Stimulated activated CD8-positive, alpha-beta memory T cell treated with anti-CD3 and anti-CD28 coated beads, Interleukin-15, amount 100 ng/mL, for 48 hours (primary cell): ENCODE results near the gene ZNF438.
"Not testable (repeated sequence)": the region's sequence is repeated elsewhere in the genome, so short reads cannot be mapped to it uniquely, and the experiment has no call there.

Experiments
- DNase-seq, 2 donors: peaks; one replicate each; pipeline ENCODE4 v3.0.0-alpha.2; 2020; ENCODE audit warnings: low read depth in 2 of 2

ZNF438 gene

DNA sequence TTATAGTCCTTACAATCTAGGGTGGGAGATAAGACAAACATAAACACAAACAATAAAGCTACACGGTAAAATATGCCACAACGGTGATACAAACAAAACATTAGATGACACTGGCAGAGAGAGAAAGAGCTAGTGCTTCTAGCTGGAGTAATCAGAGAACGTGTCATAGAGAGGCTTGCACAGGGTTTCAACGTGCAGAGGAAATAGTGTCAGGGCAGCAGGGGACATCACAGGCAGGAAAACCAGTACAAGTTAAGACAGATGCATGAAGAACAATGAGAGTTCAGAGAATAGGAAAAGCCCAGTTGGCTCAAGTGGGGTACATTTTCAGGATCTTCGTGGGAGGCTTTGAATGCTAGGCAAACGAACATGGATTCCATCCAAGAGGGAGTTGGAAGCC is 91.4 kb downstream of the ZNF438 start:
- no peak for DNase-seq

DNA sequence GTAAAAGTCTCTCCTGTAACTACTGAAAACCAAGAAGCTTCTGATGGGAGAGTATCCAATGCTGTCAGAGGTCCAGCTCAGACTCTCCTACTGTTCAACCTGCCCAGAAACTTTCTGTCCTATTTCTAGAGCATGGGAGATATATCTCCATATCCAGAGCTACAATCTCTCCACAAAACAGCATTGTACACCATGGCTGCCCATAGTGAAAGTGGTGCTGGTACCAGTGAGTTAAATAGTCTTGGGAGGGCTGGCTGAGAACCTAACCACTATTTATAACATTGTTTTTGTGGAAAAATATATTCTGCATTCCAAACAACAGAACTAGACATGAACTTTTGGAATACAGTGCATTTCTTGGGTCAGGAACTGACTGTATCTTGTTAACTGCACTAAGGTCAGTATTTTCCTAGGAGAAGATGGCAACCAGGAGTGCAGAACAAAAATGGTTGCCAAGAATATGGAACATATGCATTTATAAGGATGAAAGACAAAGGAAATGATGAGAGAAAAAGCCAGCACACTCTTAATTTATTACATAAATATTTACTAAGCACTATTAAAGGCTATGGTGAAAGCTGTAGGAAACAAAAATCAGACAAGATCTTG is 91.9 kb downstream of the ZNF438 start:
- DNase-seq = no peak

DNA sequence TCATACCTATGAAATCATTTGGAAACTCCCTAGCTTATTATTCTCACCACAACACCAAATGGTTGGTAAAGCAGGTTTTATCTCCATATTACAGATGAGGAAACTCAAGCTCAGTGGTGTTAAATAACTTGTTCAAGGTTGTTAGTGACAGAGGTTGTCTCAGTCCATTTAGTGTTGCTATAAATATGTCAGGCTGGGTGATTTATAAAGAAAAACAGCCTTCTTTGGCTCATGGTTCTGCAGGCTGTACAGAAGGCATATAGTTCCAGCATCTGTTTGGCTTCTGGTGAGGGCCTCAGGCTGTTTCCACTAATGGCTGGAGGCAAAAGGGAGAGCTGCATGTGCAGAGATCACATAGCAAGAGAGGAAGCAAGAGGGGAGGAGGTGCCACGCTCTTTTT is 96.6 kb downstream of the ZNF438 start:
- DNase-seq = no peak

DNA sequence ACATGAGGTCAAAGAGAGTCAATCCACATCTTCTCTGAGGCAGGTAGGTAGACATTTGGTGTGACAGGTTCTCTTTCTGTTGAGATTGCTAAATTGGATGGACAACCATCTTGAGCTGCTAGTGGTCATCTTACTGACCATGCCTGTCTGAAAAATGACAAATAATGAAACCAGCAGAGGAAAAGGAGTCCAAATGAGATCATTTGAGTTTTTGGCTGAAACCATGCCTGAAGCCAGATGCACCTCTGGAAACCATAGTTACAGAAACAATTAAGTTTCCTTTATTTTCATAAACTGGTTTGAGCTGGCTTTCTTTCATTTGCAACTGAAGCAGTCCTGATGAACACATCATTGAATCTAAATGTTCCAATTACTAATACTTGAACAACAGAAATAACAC is 100.6 kb downstream of the ZNF438 start:
- no peak for DNase-seq

DNA sequence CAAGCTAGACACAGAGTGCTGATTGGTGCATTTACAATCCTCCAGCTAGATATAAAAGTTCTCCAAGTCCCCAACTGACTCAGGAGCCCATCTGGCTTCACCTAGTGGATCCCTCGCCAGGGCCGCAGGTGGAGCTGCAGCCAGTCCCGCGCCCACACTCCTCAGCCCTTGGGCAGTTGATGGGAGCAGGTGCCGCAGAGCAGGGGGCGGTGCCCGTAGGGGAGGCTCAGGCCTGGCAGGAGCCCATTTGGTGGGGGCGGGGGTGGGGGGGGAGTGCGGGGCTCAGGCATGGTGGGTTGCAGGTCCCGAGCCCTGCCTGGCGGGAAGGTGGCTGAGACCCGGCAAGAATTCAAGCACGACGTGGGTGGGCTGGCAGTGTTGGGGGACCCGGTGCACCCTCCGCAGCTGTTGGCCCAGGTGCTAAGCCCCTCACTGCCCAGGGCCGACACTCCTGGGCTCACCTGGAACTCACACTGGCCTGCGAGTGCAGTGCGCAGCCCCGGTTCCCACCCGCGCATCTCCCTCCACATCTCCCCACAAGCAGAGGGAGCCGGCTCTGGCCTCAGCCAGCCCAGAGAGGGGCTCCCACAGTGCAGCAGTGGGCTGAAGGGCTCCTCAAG is 101.7 kb downstream of the ZNF438 start:
- no peak for DNase-seq

DNA sequence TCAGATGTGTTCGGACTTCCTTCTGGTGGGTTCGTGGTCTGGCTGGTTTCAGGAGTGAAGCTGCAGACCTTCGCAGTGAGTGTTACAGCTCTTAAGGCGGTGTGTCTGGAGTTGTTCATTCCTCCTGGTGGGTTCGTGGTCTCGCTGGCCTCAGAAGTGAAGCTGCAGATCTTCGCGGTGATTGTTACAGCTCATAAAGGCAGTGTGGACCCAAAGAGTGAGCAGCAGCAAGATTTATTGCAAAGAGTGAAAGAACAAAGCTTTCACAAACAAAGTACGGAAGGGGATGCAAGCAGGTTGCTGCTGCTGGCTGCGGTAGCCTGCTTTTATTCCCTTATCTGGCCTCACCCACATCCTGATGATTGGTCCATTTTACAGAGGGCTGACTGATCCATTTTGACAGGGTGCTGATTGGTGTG is 102.3 kb downstream of the ZNF438 start:
- DNase-seq = not testable (repeated sequence)

DNA sequence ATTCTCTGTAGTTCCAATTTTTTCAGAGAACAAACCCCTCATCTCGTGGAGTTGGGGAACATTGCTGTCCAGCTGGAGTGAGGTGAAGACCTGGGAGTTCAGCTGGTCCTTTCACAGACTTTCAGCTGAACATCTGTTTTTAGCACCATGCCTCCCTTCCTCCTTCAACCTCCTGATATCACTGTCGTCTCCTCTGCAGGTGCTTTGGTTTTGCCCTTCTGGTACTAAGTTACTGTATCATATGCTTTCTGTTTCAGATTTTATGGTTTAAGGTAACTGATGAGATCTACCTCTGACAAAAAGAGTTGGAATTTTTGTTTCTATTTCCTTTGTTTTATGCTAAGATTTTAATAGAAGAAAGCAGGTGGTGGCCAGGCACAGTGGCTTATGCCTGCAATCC is 102.9 kb downstream of the ZNF438 start:
- DNase-seq = no peak

DNA sequence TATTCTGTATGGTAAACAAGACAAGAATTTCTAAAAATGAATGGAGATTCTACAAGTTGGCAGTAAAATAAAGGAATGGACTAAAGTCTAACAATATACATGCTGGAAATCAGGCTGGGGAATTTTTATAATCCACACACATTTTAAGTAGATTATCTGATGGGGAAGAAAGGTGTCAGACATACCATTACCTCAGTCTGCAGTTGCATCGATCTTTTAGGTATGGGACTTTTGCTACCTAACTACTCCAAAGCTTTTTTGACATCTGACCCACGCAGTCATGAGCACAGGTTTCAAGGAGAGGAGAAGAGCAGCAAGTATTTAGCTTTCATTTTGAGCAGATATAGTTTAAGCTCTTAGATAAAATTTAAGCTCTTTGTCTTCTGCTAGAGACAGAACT is 113.0 kb downstream of the ZNF438 start:
- no peak for DNase-seq

DNA sequence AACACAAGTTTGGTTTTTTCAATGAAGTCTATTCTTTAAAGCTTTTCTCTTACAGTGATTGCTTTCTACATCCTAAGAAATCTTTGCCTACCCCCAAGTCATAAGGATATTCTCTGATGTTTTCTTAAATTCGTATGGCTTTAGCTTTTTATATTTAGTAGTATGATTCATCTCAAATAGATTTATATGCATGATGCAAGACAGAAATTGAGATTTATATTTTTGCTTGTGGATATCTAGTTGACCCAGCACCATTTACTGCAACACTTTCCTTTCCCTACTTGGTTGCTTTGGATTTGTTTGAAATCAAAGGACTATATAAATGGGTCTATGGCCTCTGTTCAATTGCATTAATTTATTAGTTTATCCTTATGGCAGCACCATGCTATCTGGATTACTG is 113.9 kb downstream of the ZNF438 start:
- no peak for DNase-seq

DNA sequence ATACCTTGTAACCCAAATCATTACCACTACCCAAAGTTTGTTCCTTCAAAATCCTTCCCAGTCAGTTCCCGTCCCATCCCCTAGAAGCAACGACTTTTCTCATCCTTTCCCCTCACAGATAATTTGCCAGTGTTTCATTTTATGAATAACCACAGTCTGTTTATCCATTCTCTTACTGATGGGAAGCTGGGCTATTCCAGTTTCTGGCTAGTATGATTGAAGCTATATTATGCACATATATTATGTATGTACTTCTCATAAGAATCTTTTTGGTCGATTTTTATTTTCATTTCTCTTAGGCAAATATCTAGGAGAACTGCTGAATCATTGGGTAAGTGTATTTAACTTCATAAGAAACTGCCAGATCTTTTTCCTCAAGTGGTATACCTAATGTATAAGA is 114.6 kb downstream of the ZNF438 start:
- DNase-seq = no peak

DNA sequence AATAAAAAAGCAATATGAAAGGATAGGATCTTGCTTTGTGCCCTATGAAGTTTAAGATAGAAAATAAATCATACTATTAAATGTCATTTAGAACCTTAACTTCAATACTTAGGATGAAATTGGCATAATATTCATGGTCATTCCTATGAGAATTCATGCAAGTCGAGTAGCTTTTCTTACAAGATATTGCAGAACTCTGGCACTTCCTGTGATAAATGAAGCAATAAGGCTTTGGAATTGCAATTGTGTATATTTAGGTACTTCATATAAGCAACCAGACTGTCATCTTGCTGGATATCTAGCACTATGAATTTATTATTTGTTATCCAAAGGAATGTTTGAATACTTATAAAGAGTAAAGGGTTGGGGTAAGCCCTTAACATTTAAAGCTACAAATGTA is 116.5 kb downstream of the ZNF438 start:
- no peak for DNase-seq

DNA sequence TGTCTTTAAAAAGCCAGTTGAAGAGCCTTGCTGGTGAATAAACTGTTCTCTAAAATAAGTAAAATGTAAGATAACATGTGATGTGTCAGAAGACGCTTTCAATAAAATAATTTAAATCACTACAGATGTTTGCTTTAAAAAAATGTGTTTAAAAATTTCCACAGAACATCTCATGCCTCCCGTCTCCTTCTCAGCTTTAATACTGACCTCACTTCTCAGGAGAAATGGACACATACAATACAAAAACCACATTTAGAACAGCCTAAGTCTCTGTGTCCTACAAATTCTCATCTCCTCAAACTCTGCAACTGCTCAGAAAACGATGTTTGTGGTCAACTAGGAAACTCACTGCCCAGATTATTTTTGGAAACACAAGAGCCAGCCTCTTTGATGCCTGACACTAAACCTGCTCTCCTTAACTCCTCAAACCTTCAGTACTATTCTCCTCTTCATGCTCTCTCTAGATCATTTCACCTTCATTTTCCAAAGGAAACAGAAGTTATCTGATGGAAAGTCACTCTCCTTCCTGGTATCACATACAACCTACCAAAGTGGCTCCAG is 120.3 kb downstream of the ZNF438 start:
- DNase-seq = no peak

DNA sequence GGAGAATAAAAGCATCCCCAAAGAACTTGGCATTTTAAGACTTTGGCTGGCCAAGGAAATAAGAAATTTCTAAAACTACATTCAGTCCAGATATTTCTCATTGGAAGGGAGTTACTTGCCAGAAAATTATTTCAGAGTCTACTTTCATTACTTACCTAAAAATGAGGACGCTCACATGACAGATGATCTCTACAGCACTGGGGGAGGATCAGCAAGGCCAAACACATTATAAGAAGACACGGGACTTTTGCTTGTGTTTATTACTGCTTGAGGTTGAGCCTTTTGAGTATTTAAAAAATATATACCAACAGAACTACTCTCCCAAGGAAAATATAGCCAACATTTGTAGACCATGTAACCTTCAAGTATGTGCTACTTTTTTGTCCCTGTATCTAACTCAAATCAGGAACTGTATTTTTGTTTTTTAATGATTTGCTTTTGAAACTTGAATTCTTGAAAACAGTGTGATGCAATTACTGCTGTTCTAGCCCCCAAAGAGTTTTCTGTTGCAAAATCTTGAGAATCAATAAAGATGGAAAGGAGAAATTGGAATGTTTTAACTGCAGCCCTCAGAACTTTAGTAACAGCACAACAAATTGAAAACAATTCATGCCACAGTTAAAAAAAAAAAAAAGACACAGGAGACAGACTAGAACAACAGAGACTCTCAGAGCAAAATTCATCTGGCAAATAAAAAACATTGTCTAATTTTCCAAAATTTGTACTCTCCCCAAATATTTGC is 128.1 kb downstream of the ZNF438 start:
- no peak for DNase-seq

DNA sequence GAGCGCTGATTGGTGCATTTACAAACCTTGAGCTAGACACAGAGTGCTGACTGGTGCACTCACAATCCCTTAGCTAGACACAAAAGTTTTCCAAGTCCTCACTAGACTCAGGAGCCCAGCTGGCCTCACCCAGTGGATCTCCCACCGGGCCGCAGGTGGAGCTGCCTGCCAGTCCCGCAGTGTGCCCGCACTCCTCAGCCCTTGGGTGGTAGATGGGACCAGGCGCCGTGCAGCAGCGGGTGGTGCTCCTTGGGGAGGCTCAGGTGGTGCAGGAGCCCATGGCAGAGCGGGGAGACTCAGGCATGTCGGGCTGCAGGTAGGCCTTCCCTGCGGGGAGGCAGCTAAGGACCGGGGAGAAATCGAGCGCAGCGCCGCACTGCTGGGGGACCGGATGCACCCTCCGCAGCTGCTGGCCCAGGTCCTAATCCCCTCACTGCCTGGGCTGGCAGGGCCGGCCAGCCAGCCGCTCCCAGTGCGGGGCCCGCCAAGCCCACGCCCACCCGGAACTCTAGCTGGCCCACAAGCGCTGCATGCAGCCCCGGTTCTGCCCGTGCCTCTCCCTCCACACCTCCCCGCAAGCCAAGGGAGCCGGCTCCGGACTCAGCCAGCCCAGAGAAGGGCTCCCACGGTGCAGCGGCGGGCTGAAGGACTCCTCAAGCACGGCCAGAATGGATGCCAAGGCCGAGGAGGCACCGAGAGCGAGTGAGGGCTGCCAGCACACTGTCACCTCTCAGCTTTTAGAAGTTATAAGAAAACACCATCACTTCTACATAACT is 128.9 kb downstream of the ZNF438 start:
- no peak for DNase-seq

DNA sequence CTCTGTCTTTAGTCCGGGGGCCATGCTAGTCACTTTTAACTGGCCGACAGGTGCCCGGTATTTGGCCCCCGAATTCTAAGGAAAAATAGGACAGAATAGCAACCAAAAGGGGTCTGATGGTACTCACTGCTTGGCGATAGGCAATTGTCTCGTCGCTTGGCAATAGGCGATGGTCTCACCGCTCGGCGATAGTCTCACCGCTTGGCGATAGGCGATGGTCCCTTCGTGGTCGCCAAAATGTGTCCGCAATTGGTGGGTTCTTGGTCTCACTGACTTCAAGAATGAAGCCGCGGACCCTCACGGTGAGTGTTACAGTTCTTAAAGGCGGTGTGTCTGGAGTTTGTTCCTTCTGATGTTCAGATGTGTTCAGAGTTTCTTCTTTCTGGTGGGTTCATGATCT is 130.2 kb downstream of the ZNF438 start:
- DNase-seq = not testable (repeated sequence)

DNA sequence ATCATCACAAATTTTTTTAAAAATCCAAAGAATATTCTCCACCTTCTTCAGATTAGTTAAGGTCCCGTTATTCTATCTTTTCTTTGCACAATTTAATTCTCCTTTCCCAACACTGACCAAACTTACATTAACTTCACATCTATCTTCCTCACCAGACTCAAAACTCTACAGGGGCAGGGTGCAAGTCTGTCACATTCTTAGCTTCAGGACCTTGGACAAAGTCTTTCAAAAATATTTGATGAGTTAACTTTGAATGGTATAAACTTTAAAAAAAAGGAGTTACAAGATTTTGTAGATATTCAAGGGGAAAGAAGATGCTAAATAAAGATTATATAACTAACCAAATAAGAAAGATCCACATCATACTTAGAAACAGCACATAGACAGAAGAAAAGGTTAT is 132.7 kb downstream of the ZNF438 start:
- DNase-seq = no peak

DNA sequence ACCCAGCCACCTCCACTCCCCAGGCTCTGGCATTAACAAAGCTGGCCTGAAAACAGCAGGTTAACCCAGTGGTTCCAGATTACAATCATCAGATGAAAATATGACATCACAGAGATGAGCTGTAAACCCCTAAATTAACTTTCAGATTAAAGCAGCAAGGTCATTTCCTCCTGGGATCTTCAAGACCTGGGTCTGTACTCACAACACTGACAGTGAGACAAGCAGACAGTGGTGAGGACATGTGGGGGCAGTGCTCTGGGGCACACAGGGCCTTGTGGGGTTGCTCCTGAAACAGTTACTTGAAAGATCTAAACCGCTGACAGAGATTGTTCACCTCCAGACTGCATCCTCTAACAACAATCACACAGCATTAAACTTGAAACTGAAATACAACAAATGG is 134.1 kb downstream of the ZNF438 start:
- peak; percentile 4 to 12 for DNase-seq

DNA sequence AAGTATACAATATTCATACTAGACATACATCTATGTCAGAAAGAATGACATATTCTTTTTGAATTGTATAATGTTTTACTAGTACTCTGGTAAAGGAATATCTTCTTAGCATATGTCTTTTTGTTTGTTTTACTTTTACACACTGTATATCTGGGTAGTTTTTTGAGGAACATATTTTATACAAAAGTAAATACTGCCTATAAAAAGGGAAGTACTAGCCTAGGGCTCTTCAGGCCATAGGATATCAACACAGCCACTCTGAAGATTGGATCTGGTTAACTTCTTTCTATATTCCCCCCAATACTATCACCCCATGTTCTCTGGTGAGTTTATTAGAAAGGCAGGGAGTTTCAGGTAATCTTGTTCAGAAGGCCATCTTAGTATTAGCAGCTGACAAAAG is 134.6 kb downstream of the ZNF438 start:
- no peak for DNase-seq

DNA sequence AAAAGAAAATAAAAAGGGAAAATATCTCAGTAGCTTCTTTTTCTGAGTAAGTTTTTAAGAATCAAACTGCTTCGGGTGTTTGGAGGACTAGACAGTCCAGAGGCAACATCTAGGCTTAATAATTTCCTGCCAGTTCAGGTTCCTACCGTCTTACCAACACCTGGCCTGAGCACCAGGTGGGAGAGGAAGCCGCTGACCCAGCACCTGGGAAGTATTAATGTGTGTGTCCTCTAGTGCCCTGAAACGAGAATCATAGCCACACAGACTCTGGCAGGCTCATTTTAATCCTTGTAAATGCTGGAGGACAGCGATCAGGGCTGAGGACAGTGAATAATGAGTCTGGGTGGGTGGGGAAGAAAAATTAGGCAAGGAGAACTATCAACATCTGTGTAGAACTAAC is 137.4 kb downstream of the ZNF438 start:
- no peak for DNase-seq

DNA sequence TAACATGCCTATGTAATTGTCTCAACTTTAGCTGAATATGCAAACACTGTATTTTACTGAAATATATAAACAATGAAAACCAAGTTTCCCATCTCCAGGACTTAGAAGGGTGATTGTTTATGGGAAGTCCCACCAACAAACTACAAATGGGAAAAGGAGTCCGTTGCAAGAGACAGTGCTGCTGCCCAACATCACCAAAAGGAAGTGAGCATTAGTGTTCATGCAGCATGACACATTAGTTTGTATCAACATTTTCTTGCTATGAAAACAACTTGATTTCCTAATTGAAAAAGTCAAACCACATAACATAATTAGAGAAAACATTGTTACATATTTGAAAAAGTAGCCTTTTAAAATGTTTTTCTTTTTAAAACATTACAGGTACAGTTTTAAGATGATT is 138.5 kb downstream of the ZNF438 start:
- DNase-seq = no peak

DNA sequence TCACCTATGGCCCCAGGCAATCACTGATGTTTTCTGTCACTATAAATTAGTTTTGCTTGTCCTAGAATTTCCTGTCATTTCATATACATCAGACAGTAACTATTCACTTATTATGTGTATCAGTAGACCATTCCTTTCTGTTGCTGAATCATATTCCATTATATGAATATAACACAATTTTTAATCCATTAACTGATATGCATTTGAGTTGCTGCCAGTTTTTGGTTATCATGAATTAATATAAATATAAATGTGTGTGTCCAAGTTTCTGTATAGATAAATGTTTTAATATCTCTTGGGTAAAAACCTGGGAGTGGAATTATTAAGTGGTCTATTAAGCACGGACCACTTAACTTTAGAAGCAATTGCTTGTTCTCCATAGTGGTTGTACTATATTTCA is 143.8 kb downstream of the ZNF438 start:
- DNase-seq = no peak

DNA sequence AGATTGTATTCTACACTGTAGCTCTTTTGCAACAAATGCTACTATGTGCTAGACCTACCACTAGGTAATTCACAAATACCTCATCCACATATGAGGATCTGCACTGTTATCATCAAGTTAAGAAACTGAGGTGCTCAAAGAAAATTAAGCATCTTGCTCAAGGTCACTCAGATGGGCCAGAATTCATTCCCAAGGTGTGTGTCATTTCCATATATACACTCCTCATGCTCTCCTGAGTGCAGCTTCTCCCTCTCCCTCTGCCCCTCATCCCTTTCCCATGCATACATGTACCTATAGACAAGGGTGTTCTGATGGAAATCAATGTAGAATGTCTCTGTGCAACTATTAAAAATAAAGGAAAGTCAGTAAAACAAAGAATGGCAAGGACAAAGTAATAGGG is 146.2 kb downstream of the ZNF438 start:
- no peak for DNase-seq
